H1 (cell line): ENCODE measurements around the gene MMS19. TPM values are rescaled to one million over a fixed set of nuclear protein-coding genes. Genes with fewer than 3 reads are reported as not detected.

Source experiments
- CTCF ChIA-PET: fragments of 300-600 bp; sonication (Branson Sonifier 250); formaldehyde crosslinking; loops from one replicate; lab custom pipeline; 2021; ENCODE audit not compliant: partially characterized antibody; lab: Charles Lee
- POLR2A ChIA-PET: fragments of 300-600 bp; sonication (Branson Sonifier 250); formaldehyde crosslinking; loops from one replicate; lab custom pipeline; 2021; ENCODE audit warnings: inconsistent platforms; ENCODE audit not compliant: partially characterized antibody; lab: Charles Lee
- DNase-seq, 2 experiments: peaks; one replicate each; pipeline versions ENCODE4 v3.0.0 to v3.0.0-alpha.2; 2010 to 2022; ENCODE audit warnings: low spot score in 2 of 2, low read depth in 1 of 2, mixed read lengths in 1 of 2
- FAIRE-seq: peaks from 2 replicates; lab custom pipeline; 2011; peaks lifted over from hg19 to GRCh38; lab: Jason Lieb, UNC
- H2AFZ ChIP-seq: 2 replicates; pipeline ENCODE4 v1.8.1; 2012; ENCODE audit warnings: low read length, inconsistent platforms
- H2AK5ac ChIP-seq: 2 replicates; pipeline ENCODE4 v1.6.1; 2013; ENCODE audit warnings: low read depth, low read length
- H2BK120ac ChIP-seq: replicated peaks from 2 replicates; pipeline ENCODE3; 2013; ENCODE audit warnings: low read depth, low read length, inconsistent platforms
- H2BK12ac ChIP-seq: 2 replicates; pipeline ENCODE4 v1.6.1; 2013; ENCODE audit warnings: low read depth, low read length
- H2BK15ac ChIP-seq: 2 replicates; pipeline ENCODE4 v1.6.1; 2013; ENCODE audit warnings: low read length
- H2BK20ac ChIP-seq: 2 replicates; pipeline ENCODE4 v1.6.1; 2013; ENCODE audit warnings: low read length
- H2BK5ac ChIP-seq: 2 replicates; pipeline ENCODE4 v1.6.1; 2013; ENCODE audit warnings: low read depth, low read length
- H3K14ac ChIP-seq: 2 replicates; pipeline ENCODE4 v1.6.1; 2013; ENCODE audit warnings: inconsistent platforms; ENCODE audit not compliant: insufficient read length
- H3K18ac ChIP-seq: 2 replicates; pipeline ENCODE4 v1.6.1; 2013; ENCODE audit warnings: low read length; ENCODE audit errors: extremely low read depth
- H3K23ac ChIP-seq: 2 replicates; pipeline ENCODE4 v1.6.1; 2013; ENCODE audit warnings: inconsistent platforms; ENCODE audit not compliant: insufficient read length
- H3K23me2 ChIP-seq: 2 replicates; pipeline ENCODE4 v1.6.1; 2013; ENCODE audit warnings: low read depth, low read length
- H3K27ac ChIP-seq: 2 replicates; pipeline ENCODE4 v1.6.1; 2011; ENCODE audit warnings: low read depth, low read length, inconsistent platforms
- H3K27me3 ChIP-seq, 4 experiments: replicated peaks in 1 of 4; 1 replicate in 1 of 4; 2 replicates in 3 of 4; pipeline versions ENCODE4 v1.6.1 to v1.8.1; 2011 to 2013; ENCODE audit warnings: low read length in 3 of 4, mild to moderate bottlenecking in 3 of 4, inconsistent platforms in 2 of 4, mixed read lengths in 2 of 4, moderate library complexity in 1 of 4; ENCODE audit not compliant: control insufficient read depth in 3 of 4, insufficient read depth in 3 of 4; ENCODE audit errors: extremely low read depth in 1 of 4
- H3K36me3 ChIP-seq, 4 experiments: 2 replicates each; pipeline versions ENCODE4 v1.6.1 to v1.8.1; 2011 to 2013; ENCODE audit warnings: mild to moderate bottlenecking in 4 of 4, low read length in 3 of 4, moderate library complexity in 2 of 4, control low read depth in 1 of 4, inconsistent platforms in 1 of 4; ENCODE audit not compliant: insufficient read depth in 4 of 4, control insufficient read depth in 2 of 4
- H3K4ac ChIP-seq: replicated peaks from 2 replicates; pipeline ENCODE3; 2013; ENCODE audit warnings: low read length, low read depth, mixed read lengths, inconsistent platforms; ENCODE audit not compliant: insufficient read length
- H3K4me1 ChIP-seq, 4 experiments: replicated peaks in 1 of 4; 1 replicate in 1 of 4; 2 replicates in 3 of 4; pipeline versions ENCODE4 v1.6.1 to v1.8.1; 2011 to 2013; ENCODE audit warnings: low read length in 3 of 4, inconsistent platforms in 2 of 4, mixed read lengths in 1 of 4; ENCODE audit not compliant: insufficient read depth in 4 of 4, control insufficient read depth in 3 of 4
- H3K4me2 ChIP-seq, 2 experiments: 2 replicates each; pipeline versions ENCODE4 v1.6.1 to v1.8.1; 2011 to 2013; ENCODE audit warnings: low read depth in 2 of 2, low read length in 2 of 2, control low read depth in 1 of 2, inconsistent platforms in 1 of 2, mild to moderate bottlenecking in 1 of 2; ENCODE audit not compliant: insufficient read depth in 1 of 2
- H3K4me3 ChIP-seq, 4 experiments: fragments of 200-600, 300-600 bp in 1 of 4; sonication (generic), shearing (Covaris generic), sonication (Bioruptor Twin) in 1 of 4; 2 replicates each; pipeline versions ENCODE4 v1.5.1 to v1.8.1; 2011 to 2016; ENCODE audit warnings: low read length in 4 of 4, low read depth in 3 of 4, control low read depth in 2 of 4, inconsistent platforms in 2 of 4, mild to moderate bottlenecking in 2 of 4, mixed read lengths in 1 of 4, moderate library complexity in 1 of 4; ENCODE audit not compliant: insufficient read depth in 2 of 4; ENCODE audit errors: extremely low read depth in 1 of 4
- H3K56ac ChIP-seq: replicated peaks from 2 replicates; pipeline ENCODE3; 2013; ENCODE audit warnings: low read depth, mild to moderate bottlenecking, mixed read lengths, low read length, inconsistent platforms; ENCODE audit not compliant: insufficient read length
- H3K79me1 ChIP-seq: 2 replicates; pipeline ENCODE4 v1.6.1; 2013; ENCODE audit warnings: low read depth, low read length, control low read depth
- H3K79me2 ChIP-seq, 2 experiments: 2 replicates each; pipeline versions ENCODE4 v1.6.1 to v1.8.1; 2012 to 2013; ENCODE audit warnings: low read length in 2 of 2, mild to moderate bottlenecking in 2 of 2, inconsistent platforms in 1 of 2; ENCODE audit not compliant: insufficient read depth in 2 of 2, control insufficient read depth in 1 of 2
- H3K9ac ChIP-seq, 4 experiments: replicated peaks in 1 of 4; 1 replicate in 1 of 4; 2 replicates in 3 of 4; pipeline versions ENCODE4 v1.6.1 to v1.8.1; 2011 to 2013; ENCODE audit warnings: low read depth in 3 of 4, low read length in 3 of 4, control low read depth in 2 of 4, mild to moderate bottlenecking in 2 of 4, moderate library complexity in 2 of 4, inconsistent platforms in 1 of 4; ENCODE audit errors: extremely low read depth in 1 of 4
- H3K9me3 ChIP-seq, 2 experiments: 2 replicates each; pipeline versions ENCODE4 v1.6.1 to v1.8.1; 2012 to 2013; ENCODE audit warnings: mild to moderate bottlenecking in 2 of 2, moderate library complexity in 2 of 2, control low read depth in 1 of 2, inconsistent platforms in 1 of 2, low read depth in 1 of 2, low read length in 1 of 2, mixed read lengths in 1 of 2; ENCODE audit not compliant: insufficient read depth in 2 of 2
- H4K20me1 ChIP-seq, 2 experiments: replicated peaks in 1 of 2; 2 replicates each; pipeline versions ENCODE3 to v1.8.1; 2011 to 2013; ENCODE audit warnings: inconsistent platforms in 2 of 2, low read length in 2 of 2, mild to moderate bottlenecking in 1 of 2; ENCODE audit not compliant: insufficient read depth in 2 of 2, control insufficient read depth in 1 of 2
- H4K5ac ChIP-seq: 2 replicates; pipeline ENCODE4 v1.6.1; 2013; ENCODE audit warnings: low read length, low read depth, mixed read lengths, inconsistent platforms; ENCODE audit not compliant: insufficient read length
- H4K8ac ChIP-seq: 2 replicates; pipeline ENCODE4 v1.8.0; 2013; ENCODE audit warnings: mild to moderate bottlenecking, moderate library complexity, low read length, inconsistent platforms; ENCODE audit not compliant: insufficient read depth; ENCODE audit errors: extremely low read depth
- H4K91ac ChIP-seq: replicated peaks from 2 replicates; pipeline ENCODE3; 2013; ENCODE audit warnings: low read length, mixed read lengths, inconsistent platforms; ENCODE audit not compliant: insufficient read length
- CREB1 ChIP-seq: IDR thresholded peaks from 2 replicates; pipeline ENCODE4 v1.6.1; 2012; ENCODE audit warnings: inconsistent platforms
- WGBS, 2 experiments: shearing (Covaris generic) in 1 of 2; methylation state at CpG; one replicate each; pipeline versions ENCODE4 v1.1.6 to v1.1.7; 2013 to 2015; ENCODE audit warnings: low lambda C conversion rate in 2 of 2, mixed read lengths in 2 of 2, inconsistent platforms in 1 of 2, low coverage in 1 of 2, missing lambda C conversion rate in 1 of 2; ENCODE audit not compliant: insufficient replicate concordance in 2 of 2, insufficient coverage in 1 of 2, insufficient read length in 1 of 2; ENCODE audit errors: extremely low coverage in 1 of 2, missing lambda C conversion rate in 1 of 2; 5-methylcytosine and 5-hydroxymethylcytosine counted together
- polyA plus RNA-seq, 7 experiments: library from polyadenylated mRNA; depleted of rRNA in 3 of 7; stranded (reverse) in 5 of 7; unstranded in 2 of 7; fragments of >200 nt in 5 of 7; fragments of 200-250 nt in 2 of 7; gene quantifications; 1 replicate in 5 of 7; 2 replicates in 1 of 7; 4 replicates in 1 of 7; pipeline versions ENCODE4 v1.2.1 to v1.2.3, GENCODE V29; 2011 to 2013; ENCODE audit warnings: missing spikeins in 2 of 7, mixed read lengths in 2 of 7
- total RNA-seq: library from RNA; stranded (reverse); fragmentation: NEBNext Ultra II Directional; extraction: Animal tissue kit (Norgen Biotek cat#: 25700); gene quantifications from 2 replicates; pipeline ENCODE4 v1.2.1, GENCODE V29; 2021

The MMS19 gene
- total and polyA plus RNA-seq, 2 of the 8 experiments (the other 6 are each of a cell fraction or from before 2014, with no cell fraction given): 130 to 221 TPM

GRCh38 chr10:97502916-97503315 is 4.7 kb upstream of the MMS19 start:
- POLR2A ChIA-PET: interaction anchor here (1.0 kb wide), 1 partner anchor 19 kb away, joined by 3 read pairs; no protein-coding TSS in a partner anchor
- no peak overlapping the region for H3K4ac ChIP-seq
- H2BK5ac ChIP-seq: no peak overlapping the region
- WGBS, 2 experiments: 86% methylated on average over 6 of the region's 6 CpGs; no CpG with 5 or more reads in 1 of the 2 experiments
- H3K14ac ChIP-seq: no peak overlapping the region
- H2BK20ac ChIP-seq: no peak overlapping the region
- CTCF ChIA-PET: interaction anchor here (0.7 to 1.7 kb wide), 4 partner anchors 10 to 37 kb away, joined by 3 to 6 read pairs (median 3); no protein-coding TSS in a partner anchor
- H2AFZ ChIP-seq: no peak overlapping the region
- no peak overlapping the region for H4K91ac ChIP-seq
- H4K8ac ChIP-seq: no peak overlapping the region
- H3K4me3 ChIP-seq: no peak overlapping the region
- no peak overlapping the region for H2BK12ac ChIP-seq
- no peak overlapping the region for H3K4me2 ChIP-seq
- FAIRE-seq (no peak), DNase-seq (no peak)
- peaks cover 17% of the 10 kb centered on the region for H3K79me1 ChIP-seq
- H3K4me1 ChIP-seq: peaks cover 0 to 10% (median 2%) of the 10 kb centered on the region in 4 experiments; a peak in 4 of 7 replicates
- no peak overlapping the region for H2BK120ac ChIP-seq
- no peak overlapping the region for H3K27ac ChIP-seq
- no peak overlapping the region for H2BK15ac ChIP-seq
- no peak overlapping the region for H3K56ac ChIP-seq
- no peak overlapping the region for H2AK5ac ChIP-seq
- peaks cover 6 to 23% of the 10 kb centered on the region in 2 experiments for H4K20me1 ChIP-seq
- H3K9ac ChIP-seq: no peak overlapping the region
- H3K9me3 ChIP-seq: no peaks in the 10 kb centered on the region
- H4K5ac ChIP-seq: no peak overlapping the region
- H3K23ac ChIP-seq: no peak overlapping the region
- H3K36me3 ChIP-seq: no peaks in the 10 kb centered on the region
- peaks cover 0 to 16% (median 13%) of the 10 kb centered on the region in 4 experiments; a peak in 5 of 7 replicates for H3K27me3 ChIP-seq
- H3K23me2 ChIP-seq: peaks cover 10% of the 10 kb centered on the region
- no peak for TF ChIP-seq CREB1
- H3K79me2 ChIP-seq: peaks cover 5 to 49% of the 10 kb centered on the region in 2 experiments; a peak in 3 of 4 replicates
- no peak overlapping the region for H3K18ac ChIP-seq
